Endothelial cell of umbilical vein (primary cell): ENCODE measurements around the gene PDIA5. TPM values are rescaled to one million over a fixed set of nuclear protein-coding genes. Genes with fewer than 3 reads are reported as not detected.

ENCODE experiments used
- BruUV-seq: library from RNA; stranded (reverse); fragments of 400-500 nt; replicated peaks from 2 replicates; lab custom pipeline; 2021; lab: Mats Ljungman, UMichigan
- CTCF ChIA-PET: fragments of 300-600, 350-600 bp; sonication (Branson Sonifier 250); formaldehyde crosslinking; loops from one replicate; lab custom pipeline; 2021; ENCODE audit warnings: antibody characterized with exemption, inconsistent platforms; lab: Charles Lee
- POLR2A ChIA-PET: fragments of 300-600, 350-600 bp; sonication (Branson Sonifier 250); formaldehyde crosslinking; loops from one replicate; lab custom pipeline; 2021; ENCODE audit warnings: antibody characterized with exemption, inconsistent platforms; lab: Charles Lee
- DNase-seq: peaks from one replicate; pipeline ENCODE4 v3.0.0-alpha.2; 2011; ENCODE audit warnings: low read depth, low spot score
- FAIRE-seq: peaks from 2 replicates; lab custom pipeline; 2011; peaks lifted over from hg19 to GRCh38; lab: Jason Lieb, UNC
- H2AFZ ChIP-seq: 2 replicates; pipeline ENCODE4 v1.6.0; 2012; ENCODE audit warnings: low read depth, low read length, control low read depth, inconsistent platforms
- H3K27ac ChIP-seq: 2 replicates; pipeline ENCODE4 v1.5.1; 2011; ENCODE audit warnings: low read depth, mild to moderate bottlenecking, control low read depth, low read length, moderate library complexity; ENCODE audit not compliant: insufficient read depth
- H3K27me3 ChIP-seq, 2 experiments: 2 replicates each; pipeline versions ENCODE4 v1.6.0 to v1.6.1; 2011; ENCODE audit warnings: low read length in 2 of 2, mixed read lengths in 1 of 2; ENCODE audit not compliant: control insufficient read depth in 2 of 2, insufficient read depth in 2 of 2
- H3K36me3 ChIP-seq, 2 experiments: 2 replicates in 1 of 2; 3 replicates in 1 of 2; pipeline ENCODE4 v1.5.1; 2011; ENCODE audit warnings: low read length in 2 of 2, mild to moderate bottlenecking in 1 of 2, moderate library complexity in 1 of 2; ENCODE audit not compliant: control insufficient read depth in 2 of 2, insufficient read depth in 2 of 2; ENCODE audit errors: extremely low read depth in 1 of 2
- H3K4me1 ChIP-seq: 3 replicates; pipeline ENCODE4 v1.5.1; 2011; ENCODE audit warnings: mild to moderate bottlenecking, low read length; ENCODE audit not compliant: control insufficient read depth, insufficient read depth; ENCODE audit errors: extremely low read depth
- H3K4me2 ChIP-seq: 2 replicates; pipeline ENCODE4 v1.6.1; 2011; ENCODE audit warnings: low read length, control low read depth, mixed read lengths; ENCODE audit not compliant: insufficient read depth
- H3K4me3 ChIP-seq, 3 experiments: fragments of 200-600 bp in 1 of 3; sonication (generic), shearing (Covaris generic) in 1 of 3; replicated peaks in 1 of 3; 2 replicates each; pipeline ENCODE4 v1.5.1; 2011 to 2016; ENCODE audit warnings: control low read depth in 3 of 3, low read length in 3 of 3, mild to moderate bottlenecking in 2 of 3, inconsistent platforms in 1 of 3, low read depth in 1 of 3, moderate library complexity in 1 of 3; ENCODE audit not compliant: insufficient read depth in 1 of 3
- H3K79me2 ChIP-seq: 2 replicates; pipeline ENCODE4 v1.6.0; 2012; ENCODE audit warnings: low read length, inconsistent platforms; ENCODE audit not compliant: control insufficient read depth, insufficient read depth
- H3K9ac ChIP-seq: replicated peaks from 2 replicates; pipeline ENCODE3; 2011; ENCODE audit warnings: low read length, control low read depth; ENCODE audit not compliant: insufficient read depth; ENCODE audit errors: extremely low read depth
- H3K9me1 ChIP-seq: replicated peaks from 3 replicates; pipeline ENCODE4 v1.6.0; 2011; ENCODE audit warnings: mild to moderate bottlenecking, low read length; ENCODE audit not compliant: control insufficient read depth, insufficient read depth; ENCODE audit errors: extremely low read depth
- H3K9me3 ChIP-seq: replicated peaks from 2 replicates; pipeline ENCODE4 v1.5.1; 2012; ENCODE audit warnings: low read length, inconsistent platforms; ENCODE audit not compliant: control insufficient read depth, insufficient read depth
- H4K20me1 ChIP-seq: replicated peaks from 2 replicates; pipeline ENCODE3; 2011; ENCODE audit warnings: mild to moderate bottlenecking, low read length; ENCODE audit not compliant: control insufficient read depth, insufficient read depth; ENCODE audit errors: extremely low read depth
- EZH2 ChIP-seq: IDR thresholded peaks from 2 replicates; pipeline ENCODE4 v1.6.1; 2012; ENCODE audit warnings: borderline replicate concordance, low read depth, mild to moderate bottlenecking, moderate library complexity, low read length, inconsistent platforms; ENCODE audit not compliant: severe bottlenecking
- FOS ChIP-seq: IDR thresholded peaks from 2 replicates; pipeline ENCODE4 v1.6.1; 2011; ENCODE audit warnings: mild to moderate bottlenecking, low read length, moderate library complexity, borderline replicate concordance; ENCODE audit not compliant: insufficient read depth
- GATA2 ChIP-seq: IDR thresholded peaks from 2 replicates; pipeline ENCODE4 v1.7.0; 2011; ENCODE audit warnings: low read depth, mild to moderate bottlenecking, moderate library complexity, mixed read lengths, low read length; ENCODE audit not compliant: insufficient read length, insufficient read depth
- JUN ChIP-seq: IDR thresholded peaks from 2 replicates; pipeline ENCODE4 v1.6.1; 2011; ENCODE audit warnings: borderline replicate concordance, low read depth; ENCODE audit not compliant: insufficient read length, insufficient read depth
- MYC ChIP-seq: IDR thresholded peaks from one replicate; pipeline ENCODE4 v1.6.1; 2011; ENCODE audit warnings: mild to moderate bottlenecking, low read depth, low read length
- POLR2A ChIP-seq: IDR thresholded peaks from 2 replicates; pipeline ENCODE4 v1.6.1; 2012; ENCODE audit warnings: low read depth, mild to moderate bottlenecking, control low read depth, low read length
- POLR2AphosphoS5 ChIP-seq: IDR thresholded peaks from 2 replicates; pipeline ENCODE4 v1.6.1; 2012; ENCODE audit warnings: low read depth, mild to moderate bottlenecking, control low read depth, low read length, moderate library complexity; ENCODE audit not compliant: insufficient read depth
- dilution Hi-C: fragments of 300-500 bp; cut with MboI; formaldehyde crosslinking; loops from one replicate; pipeline ENCODE4 v1.15.0; 2019; ENCODE audit warnings: low sequenced_read_pairs; ENCODE audit not compliant: extremely low pct_ligation_motif_present
- intact Hi-C: fragments of 100-400 bp; cut with micrococcal nuclease; formaldehyde crosslinking; loops from one replicate; pipeline ENCODE4 v1.10.0; 2022
- polyA plus RNA-seq, 4 experiments: library from polyadenylated mRNA; depleted of rRNA in 3 of 4; stranded (reverse) in 3 of 4; unstranded in 1 of 4; fragments of >200 nt; gene quantifications; 2 replicates each; pipeline versions ENCODE4 v1.2.1 to v1.2.3, GENCODE V29; 2011 to 2012; ENCODE audit warnings: missing spikeins in 1 of 4
- total RNA-seq: library from RNA; stranded (reverse); gene quantifications from 2 replicates; pipeline ENCODE4 v1.2.3, GENCODE V29; 2021
- TF ChIP-seq, protein P1 (sequence below): IDR thresholded peaks from 2 replicates; pipeline ENCODE4 v1.6.1; 2011; ENCODE audit not compliant: insufficient read depth, insufficient read length
- TF ChIP-seq, protein P2 (sequence below), 2 donors: IDR thresholded peaks; 1 replicate in 1 of 2; 2 replicates in 1 of 2; pipeline ENCODE4 v1.5.1; 2011; ENCODE audit warnings: low read length in 2 of 2, mild to moderate bottlenecking in 2 of 2, moderate library complexity in 2 of 2, control low read depth in 1 of 2, inconsistent platforms in 1 of 2, low read depth in 1 of 2; ENCODE audit not compliant: insufficient read depth in 1 of 2; ENCODE audit errors: extremely low read depth in 1 of 2

The PDIA5 gene
- total and polyA plus RNA-seq, 2 donors (not counting 3 experiments of a cell fraction or from before 2014, with no cell fraction given), result 55.7 to 85.6 TPM

DNA sequence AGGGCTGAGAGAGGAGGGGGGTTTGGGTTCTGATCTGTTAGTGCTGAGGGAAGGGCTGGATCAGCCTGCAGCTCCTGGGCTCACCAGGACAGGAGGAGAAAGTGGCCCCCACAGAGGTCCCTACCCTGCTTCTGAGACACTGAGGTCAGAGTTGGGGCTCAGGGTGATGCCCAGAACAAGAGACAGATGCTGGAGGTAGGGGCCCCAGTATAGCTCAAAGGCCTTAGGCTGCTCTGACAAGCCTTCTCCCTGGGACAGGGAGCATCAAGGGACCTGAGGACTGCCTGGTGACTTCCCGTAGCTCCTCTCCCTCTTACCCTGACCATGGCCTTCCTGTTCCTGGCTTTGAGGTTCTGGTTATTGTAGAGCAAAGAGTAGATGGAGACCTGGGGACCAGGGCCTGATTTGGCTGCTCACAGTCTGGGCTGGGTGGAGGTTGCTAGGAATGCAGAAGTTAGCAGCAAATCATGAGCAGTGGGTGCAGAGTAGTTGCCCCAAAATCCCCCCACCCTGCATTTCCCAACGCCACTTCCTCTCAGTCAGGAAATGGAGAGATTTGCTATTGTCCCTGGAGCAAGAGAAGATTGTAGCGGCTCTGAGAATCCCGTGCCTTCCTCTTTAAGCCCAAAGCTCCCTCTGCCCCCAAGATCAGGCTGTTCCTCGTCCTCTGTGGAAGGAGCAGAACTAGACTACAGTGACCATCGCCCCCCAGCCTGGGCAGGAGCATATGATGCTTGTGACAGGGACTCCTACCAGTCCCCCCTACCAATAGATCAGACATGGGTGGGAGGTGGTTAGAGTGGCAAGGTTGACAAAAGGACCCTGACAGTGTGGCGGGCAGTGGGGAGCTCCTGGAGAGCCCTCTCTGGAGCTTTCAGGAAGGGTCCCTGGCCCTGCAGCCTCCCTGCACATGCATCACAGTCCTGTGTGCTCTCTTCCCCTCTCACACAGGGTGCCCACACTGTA, 87.5 kb downstream of the PDIA5 start:
- dilution Hi-C loops, result no loop called here
- no peak overlapping the region for H3K4me2 ChIP-seq
- POLR2A ChIA-PET, result no interaction called here
- peaks cover 22 to 42% of the 10 kb centered on the region in 2 experiments for H3K36me3 ChIP-seq
- H3K9me3 ChIP-seq, result no peaks in the 10 kb centered on the region
- H3K79me2 ChIP-seq, result no peaks in the 10 kb centered on the region
- no peak overlapping the region for H2AFZ ChIP-seq
- H3K27me3 ChIP-seq, result no peaks in the 10 kb centered on the region
- H3K9me1 ChIP-seq, result no peaks in the 10 kb centered on the region
- DNase-seq (no peak), FAIRE-seq (no peak)
- H3K4me1 ChIP-seq, result peaks cover 10% of the 10 kb centered on the region
- TF ChIP-seq EZH2, result no peak
- no peak for TF ChIP-seq POLR2AphosphoS5
- TF ChIP-seq MYC, result no peak
- no peak for TF ChIP-seq JUN
- TF ChIP-seq FOS, result no peak
- no peak for TF ChIP-seq POLR2A
- TF ChIP-seq, protein P1, sequence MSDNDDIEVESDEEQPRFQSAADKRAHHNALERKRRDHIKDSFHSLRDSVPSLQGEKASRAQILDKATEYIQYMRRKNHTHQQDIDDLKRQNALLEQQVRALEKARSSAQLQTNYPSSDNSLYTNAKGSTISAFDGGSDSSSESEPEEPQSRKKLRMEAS, result no peak
- TF ChIP-seq, protein P2, sequence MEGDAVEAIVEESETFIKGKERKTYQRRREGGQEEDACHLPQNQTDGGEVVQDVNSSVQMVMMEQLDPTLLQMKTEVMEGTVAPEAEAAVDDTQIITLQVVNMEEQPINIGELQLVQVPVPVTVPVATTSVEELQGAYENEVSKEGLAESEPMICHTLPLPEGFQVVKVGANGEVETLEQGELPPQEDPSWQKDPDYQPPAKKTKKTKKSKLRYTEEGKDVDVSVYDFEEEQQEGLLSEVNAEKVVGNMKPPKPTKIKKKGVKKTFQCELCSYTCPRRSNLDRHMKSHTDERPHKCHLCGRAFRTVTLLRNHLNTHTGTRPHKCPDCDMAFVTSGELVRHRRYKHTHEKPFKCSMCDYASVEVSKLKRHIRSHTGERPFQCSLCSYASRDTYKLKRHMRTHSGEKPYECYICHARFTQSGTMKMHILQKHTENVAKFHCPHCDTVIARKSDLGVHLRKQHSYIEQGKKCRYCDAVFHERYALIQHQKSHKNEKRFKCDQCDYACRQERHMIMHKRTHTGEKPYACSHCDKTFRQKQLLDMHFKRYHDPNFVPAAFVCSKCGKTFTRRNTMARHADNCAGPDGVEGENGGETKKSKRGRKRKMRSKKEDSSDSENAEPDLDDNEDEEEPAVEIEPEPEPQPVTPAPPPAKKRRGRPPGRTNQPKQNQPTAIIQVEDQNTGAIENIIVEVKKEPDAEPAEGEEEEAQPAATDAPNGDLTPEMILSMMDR (IDR thresholded peaks at IDR 0.05; ENCODE audit: extremely low read depth in 1 of 2, insufficient read depth in 1 of 2, low read depth in 1 of 2, low read length in 2 of 2), result no peak
- TF ChIP-seq GATA2, result no peak
- H3K27ac ChIP-seq, result no peak overlapping the region
- H4K20me1 ChIP-seq, result no peaks in the 10 kb centered on the region
- CTCF ChIA-PET, result no interaction called here
- no peak overlapping the region for H3K9ac ChIP-seq
- H3K4me3 ChIP-seq, result no peak overlapping the region
- intact Hi-C loops, result no loop called here
- BruUV-seq, result no TSS peak
